Mesenchymal stem cell (in vitro differentiated cells and primary cell): ENCODE data around the gene PRRC1.

Source experiments
- DNase-seq: peaks from one replicate; pipeline ENCODE4 v3.0.0-alpha.2; 2013
- H2AFZ ChIP-seq: one replicate; pipeline ENCODE4 v1.6.1; 2013; ENCODE audit warnings: low read depth, mild to moderate bottlenecking, control low read depth, inconsistent platforms, low read length, moderate library complexity
- H2AK5ac ChIP-seq: 2 replicates; pipeline ENCODE4 v1.6.1; 2013; ENCODE audit warnings: low read length, moderate library complexity, mild to moderate bottlenecking, inconsistent platforms; ENCODE audit not compliant: severe bottlenecking
- H2BK120ac ChIP-seq: one replicate; pipeline ENCODE4 v1.6.1; 2013; ENCODE audit warnings: low read depth, mild to moderate bottlenecking, inconsistent platforms, low read length, moderate library complexity
- H2BK12ac ChIP-seq, 2 experiments: one replicate each; pipeline ENCODE4 v1.6.1; 2013; ENCODE audit warnings: inconsistent platforms in 2 of 2, low read length in 2 of 2, mild to moderate bottlenecking in 2 of 2, moderate library complexity in 2 of 2, control low read depth in 1 of 2
- H2BK15ac ChIP-seq: one replicate; pipeline ENCODE4 v1.6.1; 2013; ENCODE audit warnings: mild to moderate bottlenecking, low read depth, inconsistent platforms; ENCODE audit not compliant: poor library complexity, severe bottlenecking
- H2BK5ac ChIP-seq: 2 replicates; pipeline ENCODE4 v1.6.1; 2013; ENCODE audit warnings: low read depth, mild to moderate bottlenecking, low read length, control low read depth, inconsistent platforms; ENCODE audit not compliant: poor library complexity, severe bottlenecking
- H3K14ac ChIP-seq, 2 experiments: one replicate each; pipeline ENCODE4 v1.6.1; 2013; ENCODE audit warnings: inconsistent platforms in 2 of 2, low read length in 2 of 2, control low read depth in 1 of 2, mild to moderate bottlenecking in 1 of 2, moderate library complexity in 1 of 2
- H3K18ac ChIP-seq, 2 experiments: one replicate each; pipeline ENCODE4 v1.6.1; 2013; ENCODE audit warnings: inconsistent platforms in 2 of 2, low read length in 2 of 2, control low read depth in 1 of 2, low read depth in 1 of 2, mild to moderate bottlenecking in 1 of 2
- H3K23ac ChIP-seq, 2 experiments: one replicate each; pipeline ENCODE4 v1.6.1; 2013; ENCODE audit warnings: inconsistent platforms in 2 of 2, low read length in 2 of 2, mild to moderate bottlenecking in 2 of 2, moderate library complexity in 2 of 2, control low read depth in 1 of 2
- H3K27ac ChIP-seq: 2 replicates; pipeline ENCODE4 v1.5.1; 2013; ENCODE audit warnings: mild to moderate bottlenecking, moderate library complexity, low read length, control low read depth, inconsistent platforms; ENCODE audit not compliant: poor library complexity, severe bottlenecking
- H3K27me3 ChIP-seq, 2 experiments: 2 replicates each; pipeline versions ENCODE4 v1.6.1 to v1.7.0; 2013; ENCODE audit warnings: low read length in 2 of 2, mild to moderate bottlenecking in 2 of 2, moderate library complexity in 2 of 2, control low read depth in 1 of 2, inconsistent platforms in 1 of 2; ENCODE audit not compliant: control insufficient read depth in 1 of 2, insufficient read depth in 1 of 2
- H3K36me3 ChIP-seq, 2 experiments: 2 replicates each; pipeline versions ENCODE4 v1.6.1 to v1.7.0; 2013; ENCODE audit warnings: low read length in 2 of 2, control low read depth in 1 of 2, inconsistent platforms in 1 of 2, low read depth in 1 of 2, mild to moderate bottlenecking in 1 of 2; ENCODE audit not compliant: insufficient read depth in 2 of 2, control insufficient read depth in 1 of 2
- H3K4ac ChIP-seq, 2 experiments: one replicate each; pipeline ENCODE4 v1.6.1; 2013; ENCODE audit warnings: inconsistent platforms in 2 of 2, low read length in 2 of 2, mild to moderate bottlenecking in 2 of 2, moderate library complexity in 2 of 2, control low read depth in 1 of 2, low read depth in 1 of 2
- H3K4me1 ChIP-seq: 2 replicates; pipeline ENCODE4 v1.6.1; 2013; ENCODE audit warnings: low read depth, low read length, control low read depth; ENCODE audit not compliant: control insufficient read depth, insufficient read depth
- H3K4me2 ChIP-seq: 2 replicates; pipeline ENCODE4 v1.6.1; 2013; ENCODE audit warnings: low read length, mild to moderate bottlenecking, inconsistent platforms; ENCODE audit not compliant: poor library complexity, severe bottlenecking
- H3K4me3 ChIP-seq, 2 experiments: 2 replicates each; pipeline versions ENCODE4 v1.5.1 to v1.7.0; 2013; ENCODE audit warnings: low read length in 2 of 2, mild to moderate bottlenecking in 2 of 2, control low read depth in 1 of 2, low read depth in 1 of 2; ENCODE audit not compliant: insufficient read depth in 1 of 2
- H3K79me1 ChIP-seq: replicated peaks from 2 replicates; pipeline ENCODE4 v1.6.1; 2013; ENCODE audit warnings: mild to moderate bottlenecking, control low read depth, low read length, inconsistent platforms; ENCODE audit not compliant: poor library complexity, severe bottlenecking
- H3K9ac ChIP-seq: 2 replicates; pipeline ENCODE4 v1.7.0; 2013; ENCODE audit warnings: mild to moderate bottlenecking, low read length, moderate library complexity
- H3K9me3 ChIP-seq: 2 replicates; pipeline ENCODE4 v1.7.0; 2013; ENCODE audit warnings: mild to moderate bottlenecking, low read length; ENCODE audit not compliant: control insufficient read depth
- H4K8ac ChIP-seq: one replicate; pipeline ENCODE4 v1.6.1; 2013; ENCODE audit warnings: inconsistent platforms, mild to moderate bottlenecking, low read length, moderate library complexity
- H4K91ac ChIP-seq: one replicate; pipeline ENCODE4 v1.6.1; 2013; ENCODE audit warnings: mild to moderate bottlenecking, low read length, inconsistent platforms
- WGBS: methylation state at CpG from one replicate; pipeline ENCODE4 v1.1.7; 2013; ENCODE audit warnings: mixed read lengths; 5-methylcytosine and 5-hydroxymethylcytosine counted together

Gene PRRC1

DNA sequence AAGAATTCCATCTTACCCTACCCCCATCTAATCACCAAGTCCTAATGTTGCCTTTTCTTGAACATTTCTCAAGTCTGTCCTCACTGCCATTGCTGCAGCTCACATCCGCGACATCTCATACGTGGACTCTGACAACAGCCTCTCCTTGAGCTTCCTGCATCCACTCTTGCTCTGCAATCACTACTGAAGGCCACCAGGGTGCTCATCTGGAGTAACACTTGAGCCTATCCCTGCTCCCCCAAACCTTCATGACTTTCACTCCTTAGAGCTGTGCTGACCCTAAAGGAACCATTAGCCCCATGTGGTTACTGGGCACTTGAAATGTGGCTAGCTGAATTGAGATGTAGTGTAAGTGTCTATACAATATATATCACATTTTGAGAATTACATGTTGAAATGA, 85.0 kb downstream of the PRRC1 start:
- Histone ChIP-seq H3K4me1 (no peaks in the 10 kb centered on the region), H3K4ac (no peak overlapping the region), H4K8ac (no peak overlapping the region), H4K91ac (no peak overlapping the region), H3K23ac (no peak overlapping the region), H3K18ac (no peak overlapping the region), H3K9me3 (no peaks in the 10 kb centered on the region), H3K14ac (no peak overlapping the region), H2BK120ac (no peak overlapping the region), H3K9ac (no peak overlapping the region), H2BK5ac (no peak overlapping the region), H2AK5ac (no peak overlapping the region), H3K79me1 (no peaks in the 10 kb centered on the region), H3K27me3 (no peaks in the 10 kb centered on the region), H3K36me3 (no peaks in the 10 kb centered on the region), H3K27ac (no peak overlapping the region), H3K4me2 (no peak overlapping the region), H2AFZ (no peak overlapping the region), H2BK12ac (no peak overlapping the region), H2BK15ac (no peak overlapping the region), H3K4me3 (no peak overlapping the region)
- over 99% methylated on average over 3 of the region's 3 CpGs for WGBS
- DNase-seq = no peak

DNA sequence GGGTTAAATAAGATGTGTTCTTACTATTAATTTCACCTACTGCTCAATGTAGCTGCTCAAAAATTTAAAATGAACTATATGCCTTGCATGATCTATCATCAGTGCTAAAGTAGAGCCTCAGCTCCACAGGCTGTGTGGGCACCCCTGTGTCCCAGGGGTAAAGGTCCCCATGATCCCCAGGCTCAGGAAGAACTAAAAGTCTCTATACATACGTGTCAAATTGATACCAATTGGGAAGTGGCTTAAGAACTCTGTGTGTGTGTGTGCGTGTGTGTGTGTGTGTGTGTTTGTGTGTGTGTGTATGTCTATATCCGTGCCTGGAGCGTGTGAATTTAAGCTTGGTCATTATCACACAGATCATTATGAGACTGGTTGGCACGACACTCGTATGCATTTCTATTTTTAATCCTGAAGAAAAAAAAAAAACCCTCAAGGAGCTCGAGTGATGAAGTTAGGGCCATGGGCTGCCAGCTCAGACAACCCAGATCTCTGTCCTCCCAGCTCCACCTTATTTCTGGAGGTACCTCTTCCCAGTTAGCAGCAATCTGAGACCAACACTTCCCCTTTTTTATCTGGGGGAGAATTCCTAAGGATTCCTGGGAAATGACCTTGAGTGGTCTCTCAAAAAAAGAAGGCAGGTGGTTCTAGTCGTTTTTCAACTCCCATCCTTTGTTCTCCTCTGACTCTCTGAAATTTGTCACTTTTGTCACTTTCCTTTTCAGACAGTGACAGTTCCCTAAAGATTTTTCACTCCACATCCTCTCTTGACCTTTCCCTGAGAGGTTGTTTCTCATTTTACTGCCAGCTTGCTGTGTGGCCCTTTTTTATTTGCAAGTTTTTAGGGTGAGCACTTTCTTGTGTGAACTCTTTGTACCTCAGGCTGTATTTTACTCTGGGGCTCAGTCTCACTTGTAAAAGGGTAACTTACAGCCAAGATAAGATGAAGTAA, 85.7 kb downstream of the PRRC1 start:
- Histone ChIP-seq H3K4me3 (no peak overlapping the region), H3K27ac (no peak overlapping the region), H3K9me3 (no peaks in the 10 kb centered on the region), H3K27me3 (no peaks in the 10 kb centered on the region), H3K4me2 (no peak overlapping the region), H3K79me1 (no peaks in the 10 kb centered on the region), H2AFZ (no peak overlapping the region), H3K23ac (no peak overlapping the region), H2BK15ac (no peak overlapping the region), H4K8ac (no peak overlapping the region), H3K4ac (no peak overlapping the region), H2AK5ac (no peak overlapping the region), H3K9ac (no peak overlapping the region), H3K36me3 (no peaks in the 10 kb centered on the region), H2BK12ac (no peak overlapping the region), H2BK5ac (no peak overlapping the region), H3K4me1 (no peaks in the 10 kb centered on the region), H3K18ac (no peak overlapping the region), H2BK120ac (no peak overlapping the region), H4K91ac (no peak overlapping the region), H3K14ac (no peak overlapping the region)
- no peak for DNase-seq
- WGBS = 80% methylated on average over 8 of the region's 8 CpGs
